Kidney capillary endothelial cell (primary cell): ENCODE measurements around the gene OSBPL2.

ENCODE experiments used
- DNase-seq: peaks from one replicate; pipeline ENCODE4 v3.0.0-alpha.2; 2018; ENCODE audit warnings: low spot score

OSBPL2 gene

DNA sequence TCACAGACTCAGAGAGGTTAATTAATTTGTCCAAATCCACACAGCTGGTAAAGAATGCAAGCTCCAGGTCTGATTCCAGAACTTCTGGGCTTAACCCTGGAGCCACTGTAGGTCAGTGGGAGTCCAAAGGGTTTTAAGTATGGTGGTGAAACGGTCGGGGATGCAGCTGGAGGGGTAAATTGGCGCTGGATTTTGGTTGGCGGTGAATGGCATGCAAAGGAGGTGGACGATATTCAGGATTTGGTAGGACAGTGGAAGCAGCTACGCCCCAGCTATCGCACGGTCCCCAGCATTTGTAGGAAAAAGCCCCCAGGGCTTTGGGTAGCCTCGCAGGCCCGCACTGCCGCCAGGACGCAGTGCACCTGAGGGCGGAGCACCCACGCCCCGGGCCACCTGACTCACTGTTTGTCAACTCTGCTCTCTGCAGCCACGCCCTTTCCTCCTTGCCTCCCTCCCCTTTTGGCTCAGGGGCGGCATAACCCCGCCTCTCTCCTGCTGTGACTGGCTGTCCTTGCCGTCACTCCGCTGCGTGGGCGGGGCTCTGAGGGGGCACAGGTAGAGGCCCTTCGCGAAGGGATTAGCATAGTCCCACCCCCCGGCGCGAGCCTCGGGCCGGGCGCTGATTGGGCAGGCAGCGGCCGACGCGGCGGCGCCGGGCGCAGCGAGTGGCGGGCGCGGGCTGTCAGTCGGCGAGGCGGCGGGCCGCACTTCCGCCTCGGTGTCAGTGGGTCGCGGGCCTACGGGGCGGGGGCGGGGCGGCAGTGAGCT lies at the start of gene OSBPL2:
TSS of gene OSBPL2 (plus strand) at position 721 of the 768 bp plus-strand sequence. CDS start 17,664 bp downstream, outside the sequence.
- peak; percentile 98 for DNase-seq

DNA sequence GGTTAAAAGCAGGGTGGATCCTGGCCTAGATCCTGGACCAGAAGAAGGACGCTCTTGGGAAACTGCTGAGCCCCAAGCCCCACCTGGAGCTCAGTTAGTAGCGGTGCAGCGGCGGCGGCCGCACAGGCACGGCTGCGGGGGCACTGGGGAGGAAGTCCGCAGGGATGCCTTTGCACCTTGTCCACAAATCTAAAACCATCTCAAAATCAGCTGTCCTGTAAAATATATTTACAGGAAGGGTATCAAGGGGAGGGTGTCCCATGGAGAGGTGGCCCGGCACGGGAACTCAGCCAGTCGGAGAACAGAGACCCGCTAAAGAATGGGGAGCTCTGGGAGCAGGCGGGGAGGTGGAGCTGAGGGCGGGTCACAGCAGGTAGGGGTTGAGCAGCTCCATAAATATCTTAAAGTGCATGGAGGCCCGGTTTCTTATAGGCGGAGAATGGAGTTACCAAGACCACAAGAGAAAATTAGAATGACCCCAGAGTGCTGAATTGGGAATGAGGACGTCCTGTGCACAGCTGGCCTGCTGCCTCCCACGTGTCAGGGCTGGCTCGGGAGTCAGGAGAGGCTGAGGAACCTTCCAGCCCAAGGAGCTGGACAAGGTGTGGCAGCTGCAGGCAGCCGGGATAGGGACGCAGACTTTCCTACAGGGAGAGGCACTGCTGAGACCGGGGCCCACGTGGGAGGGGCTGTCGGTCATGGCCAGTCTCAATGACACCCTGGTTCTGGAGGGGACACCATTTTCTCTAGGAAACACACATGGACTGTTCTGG lies 47.5 kb upstream of the OSBPL2 start:
- no peak for DNase-seq

DNA sequence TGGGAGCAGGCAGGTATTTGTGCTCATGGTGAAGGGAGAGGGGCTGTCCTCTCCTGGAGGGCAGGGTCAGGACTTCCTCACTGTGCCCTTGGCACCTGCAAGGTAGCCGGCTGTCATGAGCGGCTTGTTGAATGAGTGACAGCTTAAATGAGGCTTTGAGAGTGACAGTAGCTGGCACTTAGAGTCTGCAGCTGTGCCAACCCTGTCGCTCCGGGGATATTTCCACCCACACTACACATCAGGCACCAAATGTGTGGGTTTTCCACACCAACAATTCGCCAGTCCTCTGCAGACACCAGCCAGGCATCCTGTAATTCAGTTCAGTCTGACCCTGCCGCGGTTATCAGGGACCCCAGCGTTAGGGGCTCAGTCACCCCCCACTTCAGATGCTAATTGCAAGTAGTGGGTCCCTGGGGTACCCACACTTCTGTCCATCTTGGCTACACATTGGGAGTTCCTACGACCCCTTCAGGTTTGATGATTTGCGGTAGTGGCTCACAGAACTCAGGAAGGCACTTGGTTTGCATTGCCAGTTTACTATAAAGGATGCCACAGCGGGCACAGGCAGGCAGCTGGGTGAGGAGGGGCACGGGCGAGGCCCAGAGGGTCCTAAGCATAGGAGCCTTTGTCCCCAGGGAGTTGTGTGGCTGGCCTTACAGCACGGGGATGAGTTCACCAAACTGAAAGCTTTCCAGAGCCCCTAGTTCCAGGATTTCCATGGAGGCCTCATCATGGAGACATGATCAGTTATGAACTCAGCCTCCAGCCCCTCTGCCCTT lies 46.4 kb upstream of the OSBPL2 start:
- DNase-seq, result no peak

- DNase-seq, result no peak
These were observed 45.7 kb upstream of the OSBPL2 start for GRCh38 chr20:62192635-62193034.

DNA sequence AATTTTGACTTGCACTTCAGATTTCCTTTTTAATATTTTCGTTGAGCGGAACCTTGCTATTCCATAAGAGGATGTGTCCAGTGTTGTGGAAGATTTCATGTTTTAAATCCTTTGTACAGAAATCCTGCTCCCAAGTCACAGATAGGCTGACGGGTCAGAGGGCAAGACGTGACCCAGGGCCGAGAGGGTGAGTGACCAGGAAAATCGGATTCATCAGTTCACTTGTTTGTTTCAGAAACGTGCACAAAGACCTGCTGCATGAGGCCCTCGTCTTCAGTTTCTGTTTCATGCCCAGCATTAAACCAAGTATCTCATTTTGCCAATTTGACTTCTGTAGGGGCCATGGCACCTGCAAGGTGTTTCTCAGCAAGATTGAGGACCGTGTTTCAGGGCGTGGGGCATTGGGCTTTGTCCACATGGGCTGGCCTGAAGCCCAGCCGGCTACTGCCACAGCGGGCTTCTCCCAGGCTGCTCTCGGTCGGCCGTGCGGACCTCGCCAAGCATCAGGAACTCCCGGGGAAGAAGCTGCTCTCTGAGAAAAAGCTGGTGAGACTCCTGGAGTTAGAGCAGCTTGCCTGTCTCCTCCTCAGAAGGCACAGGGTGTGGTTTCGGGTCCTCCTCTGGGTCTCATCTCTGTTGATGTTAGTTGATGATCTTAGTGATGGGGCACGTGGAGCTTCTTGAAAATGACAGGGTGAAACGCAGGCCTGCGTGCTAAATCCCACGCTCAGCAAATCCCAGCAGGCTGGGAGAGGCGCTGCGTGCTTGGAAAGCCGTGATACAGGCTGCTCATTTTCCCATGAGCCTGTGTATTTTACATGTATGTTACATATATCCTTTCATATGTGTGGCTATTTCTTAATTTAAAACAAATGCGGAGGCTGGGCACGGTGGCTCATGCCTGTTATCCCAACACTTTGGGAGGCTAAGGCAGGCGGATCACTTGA lies 45.0 kb upstream of the OSBPL2 start:
- DNase-seq, result no peak

- no peak for DNase-seq
These were observed 43.3 kb upstream of the OSBPL2 start for GRCh38 chr20:62195075-62195405.

GRCh38 chr20:62195736-62196135 lies 42.6 kb upstream of the OSBPL2 start:
- no peak for DNase-seq

DNA sequence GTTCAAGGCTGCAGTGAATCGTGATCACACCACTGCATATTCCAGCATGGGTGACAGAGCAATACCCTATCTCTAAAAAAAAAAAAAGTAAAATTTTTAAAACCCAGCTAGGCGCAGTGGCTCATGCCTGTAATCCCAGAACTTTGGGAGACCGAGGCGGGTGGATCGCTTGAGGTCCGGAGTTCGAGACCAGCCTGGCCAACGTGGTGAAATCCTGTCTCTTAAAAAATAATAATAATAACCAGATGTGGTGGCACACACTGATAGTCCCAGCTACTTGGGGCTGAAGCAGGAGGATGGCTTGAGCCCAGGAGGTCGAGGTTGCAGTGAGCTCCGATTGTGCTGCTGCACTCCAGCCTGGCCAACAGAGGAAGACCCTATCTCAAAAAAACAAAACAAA lies 42.0 kb upstream of the OSBPL2 start:
- no peak for DNase-seq

GRCh38 chr20:62197311-62197710 lies 41.0 kb upstream of the OSBPL2 start:
- DNase-seq, result no peak

GRCh38 chr20:62197801-62198200 lies 40.5 kb upstream of the OSBPL2 start:
- DNase-seq, result no peak

GRCh38 chr20:62198496-62198895 lies 39.8 kb upstream of the OSBPL2 start:
- no peak for DNase-seq

DNA sequence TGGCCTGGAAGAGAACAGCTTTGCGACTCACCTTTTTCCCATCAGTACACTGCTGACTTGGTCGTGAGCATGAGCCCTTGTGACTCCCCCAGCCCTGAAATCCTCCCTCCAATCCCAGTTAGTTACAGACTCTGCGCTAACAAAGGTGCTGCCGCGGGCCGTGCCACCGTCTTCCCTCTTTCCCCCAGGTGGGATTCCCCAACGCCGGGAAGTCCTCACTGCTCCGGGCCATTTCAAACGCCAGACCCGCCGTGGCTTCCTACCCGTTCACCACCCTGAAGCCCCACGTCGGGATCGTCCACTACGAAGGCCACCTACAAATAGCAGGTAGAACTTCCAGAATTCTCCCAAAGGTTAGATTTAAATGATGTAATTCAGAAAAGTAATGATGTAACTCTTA lies 39.4 kb upstream of the OSBPL2 start:
- no peak for DNase-seq

DNA sequence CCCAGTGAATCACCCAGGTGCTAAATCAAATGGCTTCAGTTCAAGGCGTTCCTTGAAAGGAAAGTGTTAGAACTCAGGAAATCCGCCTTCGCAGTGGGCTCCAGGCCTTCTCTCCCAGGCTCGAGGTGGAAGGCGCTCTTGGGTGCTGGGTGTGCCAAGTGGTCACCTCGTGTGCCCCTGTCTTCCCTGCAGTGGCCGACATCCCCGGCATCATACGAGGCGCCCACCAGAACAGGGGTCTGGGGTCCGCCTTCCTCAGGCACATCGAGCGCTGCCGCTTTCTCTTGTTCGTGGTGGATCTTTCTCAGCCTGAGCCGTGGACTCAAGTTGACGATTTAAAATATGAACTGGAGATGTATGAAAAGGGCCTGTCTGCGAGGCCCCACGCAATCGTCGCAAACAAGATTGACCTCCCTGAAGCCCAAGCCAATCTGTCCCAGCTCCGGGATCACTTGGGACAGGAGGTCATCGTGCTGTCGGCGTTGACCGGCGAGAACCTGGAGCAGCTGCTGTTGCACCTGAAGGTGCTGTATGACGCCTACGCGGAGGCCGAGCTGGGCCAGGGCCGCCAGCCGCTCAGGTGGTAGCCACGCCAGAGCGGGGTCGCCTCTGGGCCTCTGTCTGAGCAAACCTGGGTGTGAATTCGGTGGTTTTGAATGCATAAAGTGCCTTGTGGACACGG lies 37.7 kb upstream of the OSBPL2 start:
- no peak for DNase-seq

GRCh38 chr20:62201173-62202082 lies 36.9 kb upstream of the OSBPL2 start:
- DNase-seq, result no peak

DNA sequence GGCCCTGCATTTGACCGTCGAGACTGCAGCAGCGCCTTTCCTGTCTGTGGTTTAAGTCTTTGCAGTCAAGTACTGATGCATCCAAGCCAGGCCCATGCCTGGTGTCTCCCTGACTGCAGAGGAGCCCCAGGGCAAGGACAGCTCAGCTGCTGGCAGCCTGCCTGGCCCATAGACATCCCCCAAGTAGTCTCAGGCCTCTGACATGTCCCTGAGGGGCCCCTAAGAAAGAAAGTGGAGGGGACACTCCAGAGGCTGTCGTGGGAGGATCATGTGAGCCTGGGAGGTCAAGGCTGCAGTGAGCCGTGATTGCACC lies 36.3 kb upstream of the OSBPL2 start:
- no peak for DNase-seq

DNA sequence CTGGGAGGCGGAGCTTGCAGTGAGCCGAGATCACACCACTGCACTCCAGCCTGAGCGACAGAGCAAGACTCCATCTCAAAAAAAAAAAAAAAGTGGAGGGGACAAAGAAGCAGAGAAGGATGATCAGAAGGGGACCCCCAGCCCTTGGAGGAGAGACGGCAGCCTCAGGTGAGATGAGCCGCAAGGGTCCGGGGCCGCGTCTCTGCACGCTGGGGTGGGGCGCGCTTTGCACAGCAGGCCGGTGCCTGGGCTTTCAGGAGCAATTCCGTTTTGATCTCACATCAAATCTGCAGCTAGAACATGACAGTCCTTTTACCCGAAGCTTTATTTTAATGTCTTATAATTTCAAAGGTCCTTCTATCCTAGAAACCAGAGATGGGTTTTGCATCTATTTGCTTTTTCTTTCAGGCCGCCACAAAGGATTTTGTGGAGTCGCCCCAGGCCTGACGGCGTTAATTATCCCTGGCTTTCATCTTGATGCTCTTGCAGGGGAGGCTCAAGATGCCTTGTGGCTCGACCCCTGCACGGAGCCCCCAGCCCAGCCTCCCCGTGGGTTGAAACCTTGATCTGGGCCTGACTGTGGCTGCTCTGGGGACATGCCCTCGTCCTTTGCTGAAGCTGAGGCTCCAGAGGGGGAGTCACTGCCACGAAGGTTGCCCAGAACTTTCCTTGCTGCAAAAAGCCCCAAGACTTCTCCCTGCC lies 35.5 kb upstream of the OSBPL2 start:
- DNase-seq, result no peak

DNA sequence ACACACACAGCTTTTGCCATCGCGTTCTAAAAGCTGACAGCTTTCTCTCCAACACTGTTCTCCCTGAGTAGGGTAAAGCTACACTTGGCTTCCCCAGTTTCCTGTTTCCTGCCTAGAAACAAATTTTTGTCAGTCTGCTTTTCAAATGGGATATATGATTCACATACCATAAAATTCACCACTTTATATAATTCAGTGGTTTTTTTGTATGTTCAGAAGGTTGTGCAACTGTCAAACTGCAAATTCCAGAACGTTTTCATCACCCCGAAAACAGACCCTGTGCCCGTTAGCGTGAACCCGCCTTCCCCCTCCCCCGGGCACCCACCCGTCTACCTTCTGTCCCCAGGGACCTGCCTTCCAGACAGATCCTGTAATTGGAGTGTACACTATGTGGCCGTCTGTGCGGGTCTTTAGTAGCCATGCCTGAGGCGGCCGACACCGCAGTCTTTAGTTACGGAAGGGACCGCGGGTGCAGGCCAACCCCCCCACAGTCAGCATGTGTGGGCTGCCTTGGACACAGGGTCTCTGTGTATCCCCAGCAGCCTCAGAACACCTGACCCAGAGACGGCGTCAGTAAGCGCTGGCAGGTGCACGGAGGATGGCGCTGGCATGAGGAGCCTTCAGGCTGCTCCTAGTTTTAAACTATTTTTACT lies 34.8 kb upstream of the OSBPL2 start:
- peak; percentile 54 for DNase-seq

DNA sequence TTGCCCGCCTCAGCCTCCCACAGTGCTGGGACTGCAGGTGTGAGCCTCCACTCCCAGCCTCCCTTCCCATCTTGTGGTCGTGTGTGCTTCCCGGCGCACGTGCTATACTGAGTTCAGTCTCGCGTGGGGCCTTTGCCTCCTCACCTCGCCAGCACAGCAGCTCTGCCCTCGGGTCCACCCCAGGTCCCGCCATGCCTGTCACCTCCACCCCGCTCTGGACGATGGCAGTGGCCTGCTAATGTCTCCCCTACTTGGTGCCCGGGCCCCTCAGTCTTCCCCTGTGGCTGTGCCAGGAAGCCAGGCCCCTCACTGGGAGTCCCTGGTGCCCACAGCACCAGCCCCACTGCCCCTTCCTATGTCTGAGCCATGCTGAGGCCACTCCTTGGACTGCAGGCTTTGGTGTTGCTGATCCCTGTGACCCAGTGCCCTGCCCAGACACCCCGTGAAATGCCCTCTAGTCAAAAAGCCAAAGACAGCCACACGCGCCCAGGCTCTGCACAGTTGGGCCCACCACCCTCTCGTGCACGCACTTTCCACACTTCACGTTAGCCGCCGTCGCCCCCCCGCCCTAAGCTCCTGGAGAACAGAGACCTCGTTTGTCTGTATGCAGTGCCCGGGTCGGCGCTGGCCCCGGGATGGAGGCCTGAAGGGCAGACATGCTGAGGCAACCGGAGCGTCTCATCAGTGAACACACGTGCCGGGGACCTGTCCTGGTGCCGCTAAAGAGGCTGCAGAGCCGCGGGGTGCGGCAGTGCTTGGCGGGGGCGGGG lies 32.5 kb upstream of the OSBPL2 start:
- DNase-seq, result no peak
